Coronary artery (tissue), 2 donors: Measurements from ENCODE around the gene OR4Q2.
"Not testable (repeated sequence)": the region's sequence is repeated elsewhere in the genome, so short reads cannot be mapped to it uniquely, and the experiment has no call there.

Experiments used
- DNase-seq: peaks from one replicate; pipeline ENCODE4 v3.0.0-alpha.2; 2017; ENCODE audit warnings: low spot score
- H3K27ac ChIP-seq, 2 donors: fragments of 200-600 bp; sonication (generic); one replicate each; pipeline ENCODE4 v1.5.1; 2016 to 2019
- H3K4me3 ChIP-seq: fragments of 200-600 bp; sonication (generic); 2 replicates; pipeline ENCODE4 v1.5.1; 2016; ENCODE audit warnings: mild to moderate bottlenecking, moderate library complexity
- TF ChIP-seq, protein P1 (sequence below): fragments of 200-600 bp; sonication (generic); IDR thresholded peaks from one replicate; pipeline ENCODE4 v1.5.1; 2019; ENCODE audit warnings: antibody characterized with exemption

The OR4Q2 gene

DNA sequence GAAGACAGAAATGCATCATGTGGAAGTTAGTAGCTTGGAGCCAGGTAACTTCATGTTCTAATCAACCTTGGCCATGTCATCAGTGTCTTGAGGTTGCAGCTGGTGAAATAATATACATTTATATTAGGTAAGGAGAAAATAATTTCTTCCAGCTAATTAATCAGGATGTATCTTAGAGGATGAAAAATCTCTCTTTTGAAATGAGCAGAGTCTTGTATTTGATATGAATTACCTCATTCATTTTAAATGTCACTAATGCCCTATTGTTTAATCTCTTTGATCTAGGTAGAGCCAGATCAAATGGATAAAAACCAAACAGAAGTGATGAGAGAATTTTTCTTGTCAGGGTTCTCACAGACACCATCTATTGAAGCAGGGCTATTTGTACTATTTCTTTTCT, at the start of gene OR4Q2:
OR4Q2 (plus strand) TSS at position 301 of the 400 bp plus-strand sequence.
- TF ChIP-seq, protein P1, sequence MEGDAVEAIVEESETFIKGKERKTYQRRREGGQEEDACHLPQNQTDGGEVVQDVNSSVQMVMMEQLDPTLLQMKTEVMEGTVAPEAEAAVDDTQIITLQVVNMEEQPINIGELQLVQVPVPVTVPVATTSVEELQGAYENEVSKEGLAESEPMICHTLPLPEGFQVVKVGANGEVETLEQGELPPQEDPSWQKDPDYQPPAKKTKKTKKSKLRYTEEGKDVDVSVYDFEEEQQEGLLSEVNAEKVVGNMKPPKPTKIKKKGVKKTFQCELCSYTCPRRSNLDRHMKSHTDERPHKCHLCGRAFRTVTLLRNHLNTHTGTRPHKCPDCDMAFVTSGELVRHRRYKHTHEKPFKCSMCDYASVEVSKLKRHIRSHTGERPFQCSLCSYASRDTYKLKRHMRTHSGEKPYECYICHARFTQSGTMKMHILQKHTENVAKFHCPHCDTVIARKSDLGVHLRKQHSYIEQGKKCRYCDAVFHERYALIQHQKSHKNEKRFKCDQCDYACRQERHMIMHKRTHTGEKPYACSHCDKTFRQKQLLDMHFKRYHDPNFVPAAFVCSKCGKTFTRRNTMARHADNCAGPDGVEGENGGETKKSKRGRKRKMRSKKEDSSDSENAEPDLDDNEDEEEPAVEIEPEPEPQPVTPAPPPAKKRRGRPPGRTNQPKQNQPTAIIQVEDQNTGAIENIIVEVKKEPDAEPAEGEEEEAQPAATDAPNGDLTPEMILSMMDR = no peak
- no peak within 1 kb of the TSS for H3K27ac ChIP-seq
- no peak within 1 kb of the TSS for H3K4me3 ChIP-seq
- no peak for DNase-seq

DNA sequence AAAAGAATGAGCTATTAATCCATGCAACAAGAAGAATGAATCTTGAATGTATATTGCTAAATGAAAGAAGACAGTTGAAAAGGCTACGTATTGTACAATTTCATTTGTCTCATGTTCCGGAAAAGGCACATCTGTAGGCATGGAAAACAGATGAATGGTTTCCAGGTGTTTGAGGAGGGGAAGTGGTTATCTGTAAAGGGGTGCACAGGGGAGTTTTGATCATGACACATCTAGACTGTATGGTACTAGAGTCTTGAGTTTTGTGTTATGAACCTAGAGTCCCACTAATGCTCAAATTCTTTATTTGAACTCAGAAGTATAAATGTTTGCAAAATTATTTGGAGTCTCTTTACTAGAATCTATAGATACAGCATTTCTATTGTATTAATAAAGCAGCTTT, 32.2 kb upstream of the OR4Q2 start:
- not testable (repeated sequence) for DNase-seq, H3K27ac ChIP-seq, H3K4me3 ChIP-seq

DNA sequence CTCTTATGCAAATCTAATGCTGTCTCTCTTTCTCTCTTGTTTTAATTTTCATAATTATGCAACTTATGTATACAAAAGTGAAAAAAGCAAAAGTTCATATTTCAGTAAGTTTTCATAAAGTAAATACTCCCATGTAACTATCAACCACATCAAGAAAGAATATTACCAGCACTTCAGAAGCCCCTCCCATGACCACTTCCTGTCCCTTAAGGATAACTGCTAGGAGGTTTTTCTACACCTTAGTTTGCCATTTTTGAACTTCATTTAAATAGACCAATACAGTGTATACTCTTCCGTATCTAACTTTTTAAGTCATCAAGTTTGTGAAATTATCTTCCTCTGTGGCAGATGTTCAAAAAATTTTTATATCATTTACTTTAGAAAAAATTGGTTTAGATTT, 27.1 kb upstream of the OR4Q2 start:
- TF ChIP-seq, protein P1 = no peak
- no peak for DNase-seq

DNA sequence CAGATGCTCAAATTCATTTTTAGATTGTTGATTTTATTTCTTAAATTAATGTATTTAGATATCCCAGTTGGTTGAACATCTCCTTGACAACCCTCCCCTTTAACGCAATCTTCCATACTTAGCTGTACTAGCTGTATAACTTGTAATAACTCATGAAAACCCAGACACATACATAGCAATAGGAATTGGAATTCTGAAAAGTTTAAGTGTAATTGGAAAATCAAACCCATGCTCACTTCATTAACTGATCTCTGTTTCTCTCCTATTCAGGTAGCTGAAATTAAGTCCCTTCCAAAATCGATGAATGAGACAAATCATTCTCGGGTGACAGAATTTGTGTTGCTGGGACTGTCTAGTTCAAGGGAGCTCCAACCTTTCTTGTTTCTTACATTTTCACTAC, 26.7 kb upstream of the OR4Q2 start, which contains the start of gene OR4K15:
OR4K15 (plus strand) TSS at position 301 of the 400 bp plus-strand sequence; CDS start at position 301, 0 bp downstream.
- DNase-seq = no peak
- Histone ChIP-seq H3K27ac (no peak within 1 kb of the TSS), H3K4me3 (no peak within 1 kb of the TSS)
- TF ChIP-seq, protein P1 = no peak

More for the DNA sequence above, 27.1 kb upstream of the OR4Q2 start:
- Histone ChIP-seq H3K27ac (no peak overlapping the region), H3K4me3 (no peak overlapping the region)

DNA sequence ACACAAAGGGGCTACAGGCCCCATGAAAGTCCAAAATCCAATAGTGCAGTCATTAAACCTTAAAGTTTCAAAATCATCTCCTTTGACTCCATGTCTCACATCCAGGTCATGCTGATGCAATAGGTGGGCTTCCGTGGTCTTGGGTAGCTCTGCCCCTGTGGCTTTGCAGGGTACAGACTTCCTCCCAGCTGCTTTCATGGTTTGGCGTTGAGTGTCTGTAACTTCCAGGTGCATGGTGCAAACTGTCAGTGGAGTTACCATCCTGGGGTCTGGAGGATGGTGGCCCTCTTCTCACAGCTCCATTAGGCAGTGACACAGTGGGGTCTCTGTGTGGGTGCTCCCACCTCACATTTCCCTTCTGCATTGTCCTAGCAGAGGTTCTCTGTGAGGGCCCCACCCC, 8.5 kb upstream of the OR4Q2 start:
- no peak overlapping the region for H3K4me3 ChIP-seq
- no peak for DNase-seq
- no peak overlapping the region for H3K27ac ChIP-seq
- TF ChIP-seq, protein P1 = no peak

DNA sequence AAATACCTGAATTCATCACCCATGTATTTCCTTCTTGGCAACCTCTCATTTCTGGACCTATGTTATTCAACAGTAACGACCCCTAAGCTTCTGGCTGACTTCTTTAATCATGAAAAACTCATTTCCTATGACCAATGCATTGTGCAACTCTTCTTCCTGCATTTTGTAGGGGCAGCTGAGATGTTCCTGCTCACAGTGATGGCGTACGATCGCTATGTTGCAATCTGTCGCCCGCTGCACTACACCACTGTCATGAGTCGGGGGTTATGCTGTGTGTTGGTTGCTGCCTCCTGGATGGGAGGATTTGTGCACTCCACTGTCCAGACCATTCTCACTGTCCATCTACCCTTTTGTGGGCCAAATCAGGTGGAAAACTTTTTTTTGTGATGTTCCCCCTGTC, 356 bp downstream of the OR4Q2 start:
- Histone ChIP-seq H3K27ac (no peak overlapping the region), H3K4me3 (no peak overlapping the region)
- no peak for DNase-seq
- TF ChIP-seq, protein P1 = no peak

DNA sequence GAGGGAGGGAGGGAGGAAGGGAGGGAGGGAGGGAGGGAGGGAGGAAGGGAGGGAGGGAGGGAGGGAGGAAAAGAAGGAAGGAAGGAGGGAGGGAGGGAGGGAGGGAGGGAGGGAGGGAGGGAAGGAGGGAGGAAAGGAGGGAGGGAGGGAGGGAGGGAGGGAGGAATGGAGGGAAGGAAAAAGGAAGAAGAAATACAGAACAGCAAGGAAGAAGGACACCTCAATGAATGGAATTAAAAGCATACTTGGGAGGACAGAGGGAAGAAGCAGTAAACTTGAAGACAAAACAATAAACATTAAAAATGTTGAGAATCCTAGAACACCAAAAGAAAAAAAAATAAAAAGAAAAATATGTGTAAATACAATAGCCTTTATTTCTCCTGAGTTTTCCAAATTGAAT, 6.2 kb downstream of the OR4Q2 start:
- TF ChIP-seq, protein P1 = no peak

More for the DNA sequence above, 6.2 kb downstream of the OR4Q2 start:
- DNase-seq = no peak
- Histone ChIP-seq H3K27ac (no peak overlapping the region), H3K4me3 (no peak overlapping the region)
